ENCODE data around the gene HUWE1. TPM values are rescaled to one million over a fixed set of nuclear protein-coding genes. Genes with fewer than 3 reads are reported as not detected.
"Not testable (repeated sequence)": the region's sequence is repeated elsewhere in the genome, so short reads cannot be mapped to it uniquely, and the experiment has no call there.

The HUWE1 gene
- total RNA-seq, 1 experiment from 2014 or later: 76.3 TPM

GRCh38 chrX:53606456-53606855 is 80.1 kb downstream of the HUWE1 start:
- no peak for DNase-seq (ENCODE audit: low read depth)

DNA sequence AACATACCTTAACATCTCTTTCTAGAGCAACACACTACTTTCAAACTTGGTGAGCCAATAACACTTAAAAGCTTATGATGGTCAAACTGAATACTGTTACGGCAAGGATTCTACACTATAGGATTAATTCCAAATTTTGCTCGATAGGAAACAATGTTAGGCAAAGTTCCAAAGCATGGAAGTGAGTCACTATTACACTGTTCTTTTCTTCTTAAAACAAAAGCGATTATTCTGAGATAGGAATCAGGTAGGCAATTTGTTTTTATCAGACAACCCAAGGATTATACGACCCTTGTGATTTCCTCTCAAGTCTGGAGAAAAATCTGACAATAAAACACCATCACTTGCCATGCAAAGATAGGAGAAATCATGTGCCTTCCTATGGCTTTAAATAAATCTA is 81.5 kb downstream of the HUWE1 start:
- DNase-seq (ENCODE audit: low read depth): no peak

DNA sequence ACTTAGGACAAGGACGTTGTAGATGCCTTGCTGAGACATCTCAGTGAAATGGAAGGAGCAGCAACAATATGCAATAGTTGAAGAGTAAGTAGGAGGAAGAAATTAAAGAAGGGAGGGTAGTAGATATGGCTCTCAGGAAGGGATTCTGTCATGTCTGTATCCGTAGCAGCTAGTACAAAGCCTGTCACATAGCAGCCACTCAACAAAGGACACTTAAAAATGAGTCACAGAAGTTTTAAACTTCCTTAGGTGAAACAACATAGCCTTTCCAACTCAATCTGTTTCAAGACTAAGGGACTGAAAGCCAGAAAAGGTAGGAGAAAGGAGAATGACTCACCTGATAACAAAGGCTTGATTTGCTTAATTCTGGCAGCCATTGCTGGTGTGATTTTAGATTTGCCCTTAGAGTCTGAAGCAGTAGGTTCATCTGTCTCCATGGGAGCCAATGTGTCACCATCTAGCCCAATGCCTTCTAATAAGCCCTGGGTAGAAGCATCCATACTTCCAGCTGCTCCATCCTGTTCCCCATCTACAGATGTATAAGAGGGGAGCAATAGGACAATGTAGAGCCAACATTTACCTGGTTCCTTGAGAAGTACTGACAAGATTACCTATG is 86.6 kb downstream of the HUWE1 start:
- DNase-seq (ENCODE audit: low read depth): no peak

DNA sequence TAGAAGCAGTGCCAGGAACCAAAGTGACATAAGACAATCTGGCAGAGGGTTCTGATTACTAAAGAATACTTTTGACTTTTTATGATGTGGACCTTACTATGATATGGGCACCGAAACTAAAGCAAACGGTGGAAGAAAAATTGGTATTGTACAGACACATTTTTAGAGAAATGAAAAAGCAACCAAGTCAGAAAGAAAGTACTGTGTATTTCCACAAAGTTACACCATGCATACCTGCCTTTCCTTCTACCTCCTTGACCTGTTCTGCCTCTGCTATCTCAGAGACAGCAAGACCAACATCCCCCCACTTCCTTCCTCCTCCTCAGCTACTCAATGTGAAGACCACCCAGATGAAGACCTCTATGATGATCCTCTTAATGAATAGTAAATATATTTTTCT is 88.3 kb downstream of the HUWE1 start:
- DNase-seq (ENCODE audit: low read depth): no peak

DNA sequence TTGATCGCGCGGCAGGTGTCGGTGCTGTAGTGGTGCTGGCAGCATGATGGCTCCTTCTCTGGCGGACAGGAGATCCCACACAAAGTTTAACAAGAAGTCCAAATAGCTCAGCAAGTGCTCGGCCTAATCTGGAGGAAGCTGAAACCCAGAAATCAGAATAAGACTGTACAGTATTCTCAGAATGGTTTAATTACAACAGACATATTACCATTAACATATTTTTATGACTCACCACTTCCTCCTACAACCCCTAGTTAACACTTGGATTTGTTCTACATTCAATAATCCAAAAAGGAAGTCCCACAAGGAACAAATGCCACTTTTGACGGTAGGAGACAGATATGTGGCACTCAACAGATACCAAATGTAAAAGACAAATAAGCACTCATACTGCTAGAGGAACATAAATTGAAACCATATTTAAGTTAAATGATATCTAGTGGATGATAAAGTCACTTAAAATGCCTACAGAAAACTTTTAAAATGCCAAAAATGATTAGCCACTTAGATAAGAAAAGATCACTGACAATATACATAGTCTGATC is 91.2 kb downstream of the HUWE1 start:
- no peak for DNase-seq (ENCODE audit: low read depth)

GRCh38 chrX:53594354-53594753 is 92.2 kb downstream of the HUWE1 start:
- peak; percentile 24 for DNase-seq (ENCODE audit: low read depth)

DNA sequence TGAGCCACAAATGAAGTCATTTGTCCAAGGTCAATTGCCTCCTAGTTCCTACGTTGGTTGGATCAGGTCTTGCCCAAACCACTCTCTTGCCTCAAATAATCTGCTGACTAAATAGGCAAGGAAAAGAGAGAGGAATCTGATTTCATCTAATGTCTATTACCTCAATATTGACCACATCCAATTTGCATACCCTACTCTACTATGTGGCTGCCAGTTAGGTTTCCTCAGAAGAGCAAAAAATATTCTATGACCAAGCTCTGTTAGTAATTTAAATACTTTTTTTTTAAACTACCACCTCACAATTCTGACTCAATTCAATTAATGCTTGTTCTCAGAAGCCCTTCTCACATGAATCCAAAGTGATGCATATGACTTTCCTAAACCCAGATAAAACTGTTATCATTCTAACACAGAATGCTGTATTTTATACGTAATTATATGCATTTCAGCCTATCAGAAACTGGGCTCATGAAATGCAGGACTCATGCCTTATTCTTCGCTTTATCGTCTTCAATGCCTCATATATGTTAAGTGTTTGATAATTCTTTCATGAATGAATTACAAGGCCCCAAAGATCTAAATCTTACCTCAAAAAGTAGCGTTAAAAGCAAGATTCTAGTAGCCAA is 98.6 kb downstream of the HUWE1 start:
- no peak for DNase-seq (ENCODE audit: low read depth)

DNA sequence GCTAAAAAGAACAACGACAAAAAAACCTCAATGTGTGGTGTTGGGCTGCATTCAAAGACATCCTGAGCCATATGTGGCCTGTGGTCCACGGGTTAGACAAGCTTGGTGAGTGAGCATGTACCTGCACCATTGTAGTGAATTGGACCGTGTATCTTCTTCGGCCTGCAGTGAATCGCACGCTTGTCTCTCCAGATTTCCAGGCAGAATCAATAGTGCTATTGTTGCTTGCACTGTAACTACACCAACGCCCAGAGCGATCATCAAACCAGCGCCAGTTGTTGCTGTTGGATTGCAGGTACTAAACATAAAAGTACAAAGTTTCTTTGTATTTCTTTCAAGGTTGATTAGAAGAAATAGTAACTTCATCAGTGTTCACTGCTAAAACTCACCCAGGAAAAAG is 101.6 kb downstream of the HUWE1 start:
- no peak for DNase-seq (ENCODE audit: low read depth)

- DNase-seq (ENCODE audit: low read depth): no peak
Measured at GRCh38 chrX:53583571-53583970, 102.9 kb downstream of the HUWE1 start.

DNA sequence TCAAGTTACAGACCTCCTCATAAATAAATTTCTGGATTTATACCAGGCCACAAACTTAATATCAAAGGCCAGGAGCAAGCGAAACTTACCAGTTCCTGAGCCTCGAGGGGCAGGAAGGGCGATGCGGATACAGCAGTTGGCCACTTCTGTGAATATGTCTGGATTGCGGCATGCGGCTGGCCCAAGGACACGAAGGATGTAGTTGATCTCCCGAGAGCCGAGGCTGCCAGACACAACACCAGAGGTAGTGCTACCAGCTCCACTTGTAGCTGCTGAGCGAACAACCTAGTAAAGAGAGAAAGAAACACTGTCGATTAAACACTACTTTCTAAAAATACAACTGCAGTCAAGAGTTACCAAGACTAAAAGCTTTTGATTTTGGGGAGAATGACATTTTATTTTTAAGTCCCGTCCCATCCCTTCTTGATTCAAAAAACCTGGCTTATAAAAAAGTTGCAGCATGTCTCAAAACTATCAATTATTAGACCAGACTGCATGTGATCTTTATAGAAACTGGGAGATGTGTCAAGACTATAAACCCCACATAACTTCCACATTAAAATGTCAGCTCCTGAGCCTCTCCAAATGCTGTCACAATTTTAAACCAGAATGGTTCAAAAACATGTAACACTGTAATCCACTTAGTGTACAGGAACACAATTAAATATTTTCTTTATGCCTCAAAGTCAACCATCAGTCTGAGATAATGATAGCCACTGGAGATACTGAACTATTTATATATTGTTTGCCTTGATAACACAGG is 105.6 kb downstream of the HUWE1 start:
- no peak for DNase-seq (ENCODE audit: low read depth)

DNA sequence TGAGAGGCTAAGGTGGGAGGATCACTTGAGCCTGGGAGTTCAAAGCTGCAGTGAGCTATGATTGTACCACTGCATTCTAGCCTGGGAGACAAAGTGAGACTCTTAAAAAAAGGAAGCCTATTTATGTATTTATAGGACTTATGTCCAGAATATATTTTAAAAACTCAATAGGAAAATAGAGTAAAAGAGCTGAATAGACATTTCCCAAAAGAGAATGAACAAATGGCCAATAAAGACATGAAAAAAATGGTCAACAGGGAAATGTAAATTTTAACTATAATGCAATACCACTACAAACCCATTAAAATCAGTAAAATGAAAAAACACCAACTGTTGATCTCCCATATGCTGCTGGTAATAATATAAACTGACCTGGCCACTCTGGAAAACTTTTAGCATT is 115.0 kb downstream of the HUWE1 start:
- no peak for DNase-seq (ENCODE audit: low read depth)

GRCh38 chrX:53563324-53563723 is 123.2 kb downstream of the HUWE1 start:
- DNase-seq (ENCODE audit: low read depth): no peak

DNA sequence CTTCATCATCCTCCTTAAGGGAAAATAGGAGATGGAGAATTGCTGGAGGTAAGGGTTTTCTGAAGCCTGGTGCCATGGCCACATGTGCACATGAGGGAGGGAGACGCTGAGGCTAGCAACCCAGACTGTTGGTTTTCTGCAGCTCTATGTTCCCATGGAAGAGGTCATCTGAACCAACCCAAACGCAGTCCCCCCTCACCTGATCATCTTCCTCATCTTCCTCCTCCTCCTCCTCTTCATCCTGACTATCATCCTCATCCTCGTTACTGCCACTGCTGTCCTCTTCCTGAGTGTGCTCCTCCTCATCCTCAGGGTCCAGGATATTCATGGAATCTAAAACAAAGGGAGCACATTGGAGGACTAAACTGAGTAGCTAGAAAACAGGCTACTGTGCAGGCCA is 124.6 kb downstream of the HUWE1 start:
- DNase-seq (ENCODE audit: low read depth): no peak

GRCh38 chrX:53558646-53559045 is 127.9 kb downstream of the HUWE1 start:
- no peak for DNase-seq (ENCODE audit: low read depth)

- no peak for DNase-seq (ENCODE audit: low read depth)
Measured at GRCh38 chrX:53556868-53557267, 129.7 kb downstream of the HUWE1 start.

- DNase-seq (ENCODE audit: low read depth): no peak
Measured at GRCh38 chrX:53550756-53551463, 135.6 kb downstream of the HUWE1 start.

DNA sequence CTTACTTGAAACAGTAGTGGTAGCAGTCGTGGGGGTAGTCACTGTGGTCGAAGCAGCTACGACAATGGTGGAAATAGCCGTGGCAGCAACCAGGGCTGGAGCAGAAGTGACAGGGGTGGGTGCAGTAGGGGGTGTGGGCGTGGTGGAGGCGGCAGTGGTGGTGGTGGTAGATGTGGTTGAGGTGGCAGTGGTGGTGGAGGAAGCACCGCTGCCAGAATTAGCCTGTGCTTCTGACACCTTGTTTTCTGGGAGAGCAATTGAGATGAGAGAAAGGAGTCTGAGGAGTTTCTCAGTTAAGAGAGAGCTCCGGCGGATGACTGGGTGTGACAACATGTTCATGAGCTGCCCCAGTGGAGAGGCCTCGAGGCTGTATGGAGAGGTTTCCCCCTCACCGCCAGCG is 138.9 kb downstream of the HUWE1 start:
- no peak for DNase-seq (ENCODE audit: low read depth)

DNA sequence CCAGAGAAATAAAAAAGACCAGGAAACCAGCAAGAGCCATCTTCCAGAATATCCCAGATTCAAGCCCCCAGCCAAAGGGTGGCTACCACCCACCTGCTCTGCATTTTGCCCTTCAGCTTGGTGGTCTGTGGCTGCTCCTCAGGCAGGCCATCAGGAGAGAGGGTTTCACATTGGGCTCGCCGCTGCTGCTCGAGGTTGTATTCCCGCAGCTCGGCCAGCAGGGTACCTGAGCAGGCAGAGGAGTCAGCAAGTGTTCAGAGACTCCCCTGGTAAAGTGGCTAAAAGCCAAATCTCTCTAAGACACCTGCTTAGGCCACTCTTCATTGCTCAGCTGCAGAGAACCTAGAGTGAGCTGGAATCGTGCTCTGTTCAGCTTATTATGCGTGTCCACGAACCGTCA is 141.6 kb downstream of the HUWE1 start:
- DNase-seq (ENCODE audit: low read depth): no peak

DNA sequence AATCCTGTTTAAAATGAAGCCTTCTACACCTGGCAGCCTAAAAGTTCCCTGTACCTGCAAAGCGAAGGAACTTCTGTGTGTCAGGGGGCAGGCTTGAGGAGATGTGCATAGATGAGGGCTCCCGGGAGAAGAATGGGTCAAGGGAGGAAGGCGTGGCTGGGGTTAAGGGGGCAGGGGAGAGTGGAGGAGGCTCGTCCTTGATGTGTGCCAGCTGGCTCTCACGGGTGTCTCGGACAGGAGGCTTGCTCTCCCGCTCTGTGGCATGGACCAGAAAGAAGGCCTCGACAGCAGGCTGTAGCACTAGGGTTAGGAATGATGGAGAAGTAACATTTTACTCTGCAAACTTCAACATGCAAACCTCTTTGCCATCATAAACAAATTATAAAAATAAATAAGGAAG is 147.7 kb downstream of the HUWE1 start:
- no peak for DNase-seq (ENCODE audit: low read depth)

DNA sequence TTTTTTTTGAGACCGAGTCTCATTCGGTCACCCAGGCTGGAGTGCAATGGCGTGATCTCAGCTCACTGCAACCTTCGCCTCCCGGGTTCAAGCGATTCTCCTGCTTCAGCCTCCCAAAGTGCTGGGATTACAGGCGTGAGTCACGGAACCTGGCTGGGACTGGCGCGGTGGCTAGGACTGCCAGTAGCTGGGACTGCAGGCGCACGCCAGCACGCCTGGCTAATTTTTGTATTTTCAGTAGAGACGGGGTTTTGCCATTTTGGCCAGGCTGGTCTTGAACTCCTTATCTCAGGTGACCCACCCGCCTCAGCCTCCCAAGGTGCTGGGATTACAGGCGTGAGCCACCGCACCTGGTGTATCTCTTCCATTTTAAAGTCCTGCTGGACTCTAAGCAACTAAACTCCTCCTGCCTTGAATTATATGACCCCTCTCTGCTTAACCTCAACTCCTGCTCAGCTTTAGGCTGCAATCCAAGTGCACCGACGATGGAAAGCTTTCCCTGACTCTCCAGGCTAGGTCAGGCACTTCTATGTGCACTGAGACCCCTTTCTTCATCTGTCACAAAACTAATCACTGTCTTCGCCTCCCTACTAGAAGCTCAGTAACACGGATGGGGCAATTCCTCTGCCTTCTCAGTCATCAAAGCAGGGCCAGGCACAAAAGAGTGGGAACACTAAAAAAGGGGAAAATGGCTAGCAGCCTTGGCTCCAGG is 155.1 kb downstream of the HUWE1 start:
- DNase-seq (ENCODE audit: low read depth): not testable (repeated sequence)

- DNase-seq (ENCODE audit: low read depth): no peak
Measured at GRCh38 chrX:53526999-53527398, 159.5 kb downstream of the HUWE1 start.

All from LHCN-M2 (cell line).